GM21619 (cell line): ENCODE results near the gene POTEH.
"Not testable (repeated sequence)": the region's sequence is repeated elsewhere in the genome, so short reads cannot be mapped to it uniquely, and the experiment has no call there.

Experiments
- ATAC-seq: cut with Tn5 transposase; IDR thresholded peaks from one replicate; pipeline ENCODE4 v1.9.1; 2021; ENCODE audit not compliant: unreplicated experiment

Gene POTEH

GRCh38 chr22:15734411-15734810 is 44.6 kb downstream of the POTEH start:
- not testable (repeated sequence) for ATAC-seq

GRCh38 chr22:15738157-15738908 is 48.5 kb downstream of the POTEH start:
- not testable (repeated sequence) for ATAC-seq

- not testable (repeated sequence) for ATAC-seq
Observed at GRCh38 chr22:15738909-15739391, 49.1 kb downstream of the POTEH start.

GRCh38 chr22:15747636-15748323 is 58.0 kb downstream of the POTEH start:
- ATAC-seq: not testable (repeated sequence)

GRCh38 chr22:15749181-15749970 is 59.5 kb downstream of the POTEH start:
- ATAC-seq: not testable (repeated sequence)

- not testable (repeated sequence) for ATAC-seq
Observed at GRCh38 chr22:15759443-15760097, 69.7 kb downstream of the POTEH start.

GRCh38 chr22:15760388-15761150 is 70.7 kb downstream of the POTEH start:
- ATAC-seq: not testable (repeated sequence)

- not testable (repeated sequence) for ATAC-seq
Observed at GRCh38 chr22:15761151-15761777, 71.4 kb downstream of the POTEH start.

- not testable (repeated sequence) for ATAC-seq
Observed at GRCh38 chr22:15763559-15763958, 73.7 kb downstream of the POTEH start.
